Left cardiac atrium (tissue), 4 donors: ENCODE measurements around the gene DNAJC5. TPM values are rescaled to one million over a fixed set of nuclear protein-coding genes. Genes with fewer than 3 reads are reported as not detected.
"Not testable (repeated sequence)": the region's sequence is repeated elsewhere in the genome, so short reads cannot be mapped to it uniquely, and the experiment has no call there.

Source experiments
- ATAC-seq, 2 donors: fragments of 200-7000 bp; cut with Tn5 transposase; one replicate each; pipeline ENCODE4 v1.9.1; 2020; ENCODE audit warnings: mild to moderate bottlenecking in 2 of 2, moderate library complexity in 2 of 2
- DNase-seq: peaks from one replicate; pipeline ENCODE4 v3.0.0-alpha.2; 2020
- intact Hi-C, 2 donors: fragments of 100-400 bp; cut with DNase I; formaldehyde crosslinking; loops; one replicate each; pipeline versions ENCODE4 v1.14.1 to v1.15.1; 2022 to 2023
- total RNA-seq, 2 donors: library from RNA; stranded (reverse); fragmentation: NEBNext Ultra II Directional; extraction: Animal tissue kit (Norgen Biotek cat#: 25700); gene quantifications; one replicate each; pipeline ENCODE4 v1.2.1, GENCODE V29; 2021
- donor health status: DM: no; HTN: yes; CAD: no.
- donor health status: DM: no; HTN: yes; CAD: no; lungs with severe emphysema.
- donor health status: DM: yes; HTN: yes; CAD: no.
- donor health status: Dilated cardiomyopathy.

The DNAJC5 gene
- total RNA-seq, 2 donors from 2014 or later, result 41.9 to 53.4 TPM

DNA sequence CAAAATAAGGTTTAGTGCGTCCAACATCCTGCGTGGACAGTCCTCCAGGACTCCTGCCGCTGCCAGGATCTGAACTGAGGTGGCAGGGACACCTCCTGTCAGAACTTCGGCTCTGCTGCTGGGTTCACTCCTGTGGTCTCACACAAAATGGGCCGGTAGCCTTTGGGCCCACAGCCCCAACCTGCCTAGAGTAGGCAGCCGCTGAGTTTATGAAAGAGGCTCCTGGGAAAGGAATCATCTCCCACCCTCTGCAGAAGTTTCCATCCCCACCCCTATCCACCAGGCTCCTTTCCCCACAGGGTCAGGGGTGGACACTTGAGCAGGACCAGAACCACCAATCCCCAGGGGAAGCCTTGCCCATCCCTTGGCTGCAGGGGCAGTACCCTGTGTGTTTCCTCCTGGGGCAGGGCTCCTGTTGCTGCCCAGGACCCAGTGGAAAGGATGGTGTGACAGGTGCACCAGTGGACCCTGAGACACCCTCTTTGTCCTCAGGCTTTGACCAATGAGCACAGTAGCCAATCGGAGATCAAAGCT, 35.7 kb upstream of the DNAJC5 start:
- ATAC-seq, result no peak
- DNase-seq, result no peak
- intact Hi-C loops, result loop anchor here in 1 of 2 donors (5.0 kb wide), 1 partner anchor 37 kb away; no protein-coding TSS in a partner anchor

DNA sequence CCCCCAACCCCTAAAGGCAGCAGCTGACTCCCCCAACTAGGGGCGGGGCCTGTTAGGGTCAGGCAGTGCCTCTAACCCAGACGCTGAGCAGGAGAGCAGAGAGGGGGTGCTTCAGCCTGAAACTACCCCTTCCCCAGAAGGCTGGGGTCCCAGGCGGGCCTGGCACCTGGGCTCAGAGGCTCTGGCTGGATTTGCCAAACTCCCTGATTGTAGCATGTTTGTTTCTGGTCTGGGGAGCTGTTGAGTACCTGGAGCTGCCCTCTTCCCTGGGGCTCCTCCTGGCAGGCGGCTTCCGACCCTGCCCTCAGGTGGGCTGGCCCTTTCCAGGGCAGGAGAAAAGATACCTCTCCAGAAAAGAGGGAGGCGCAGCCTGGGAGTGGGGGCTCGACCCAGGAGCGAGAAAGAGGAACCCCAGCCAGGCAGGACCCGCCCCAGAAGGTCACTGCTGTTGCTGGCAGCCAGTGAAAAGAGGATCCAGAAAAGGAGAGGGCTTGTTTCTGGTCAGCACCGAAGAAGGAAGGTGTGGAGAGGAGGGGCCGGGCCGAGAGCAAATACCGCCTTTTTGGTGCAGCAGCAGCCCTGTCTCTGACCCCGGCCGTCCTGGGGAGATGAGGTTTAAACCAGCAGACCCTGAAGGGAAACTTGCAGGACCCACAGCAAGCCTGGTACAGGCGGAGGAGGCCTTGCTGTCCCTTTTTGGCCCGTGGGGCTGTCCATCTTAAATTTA, 34.4 kb upstream of the DNAJC5 start:
- intact Hi-C loops, result loop anchor here (5.0 kb wide), 2 partner anchors 73 to 83 kb away; no protein-coding TSS in a partner anchor
- ATAC-seq (no peak), DNase-seq (no peak)

DNA sequence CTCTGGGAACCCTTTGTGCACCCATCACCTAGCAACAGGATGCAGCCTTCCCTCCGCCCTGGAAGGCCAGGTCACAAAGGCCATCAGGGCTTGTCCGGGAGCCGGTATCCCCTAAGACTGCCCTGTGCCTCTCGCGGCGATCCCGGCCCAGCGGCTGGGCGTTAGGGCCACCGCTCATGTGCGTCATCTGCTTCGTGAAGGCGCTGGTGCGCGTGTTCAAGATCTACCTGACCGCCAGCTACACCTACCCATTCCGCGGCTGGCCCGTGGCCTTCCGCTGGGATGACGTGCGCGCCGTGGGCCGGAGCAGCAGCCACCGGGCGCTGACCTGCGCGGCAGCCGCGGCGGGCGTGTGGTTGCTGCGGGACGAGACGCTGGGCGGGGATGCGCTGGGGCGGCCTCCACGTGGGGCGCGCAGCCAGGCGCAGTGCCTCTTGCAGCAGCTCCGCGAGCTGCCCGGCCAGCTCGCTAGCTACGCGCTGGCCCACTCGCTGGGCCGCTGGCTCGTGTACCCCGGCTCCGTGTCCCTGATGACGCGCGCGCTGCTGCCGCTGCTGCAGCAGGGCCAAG, 33.5 kb upstream of the DNAJC5 start, which contains the start of gene ABHD16B:
TSS of gene ABHD16B (plus strand) at position 134 of the 570 bp plus-strand sequence. CDS start at position 177, 43 bp downstream.
- no peak for ATAC-seq
- DNase-seq, result no peak
- intact Hi-C loops, result loop anchor here (5.0 kb wide), 2 partner anchors 74 to 84 kb away; no protein-coding TSS in a partner anchor

DNA sequence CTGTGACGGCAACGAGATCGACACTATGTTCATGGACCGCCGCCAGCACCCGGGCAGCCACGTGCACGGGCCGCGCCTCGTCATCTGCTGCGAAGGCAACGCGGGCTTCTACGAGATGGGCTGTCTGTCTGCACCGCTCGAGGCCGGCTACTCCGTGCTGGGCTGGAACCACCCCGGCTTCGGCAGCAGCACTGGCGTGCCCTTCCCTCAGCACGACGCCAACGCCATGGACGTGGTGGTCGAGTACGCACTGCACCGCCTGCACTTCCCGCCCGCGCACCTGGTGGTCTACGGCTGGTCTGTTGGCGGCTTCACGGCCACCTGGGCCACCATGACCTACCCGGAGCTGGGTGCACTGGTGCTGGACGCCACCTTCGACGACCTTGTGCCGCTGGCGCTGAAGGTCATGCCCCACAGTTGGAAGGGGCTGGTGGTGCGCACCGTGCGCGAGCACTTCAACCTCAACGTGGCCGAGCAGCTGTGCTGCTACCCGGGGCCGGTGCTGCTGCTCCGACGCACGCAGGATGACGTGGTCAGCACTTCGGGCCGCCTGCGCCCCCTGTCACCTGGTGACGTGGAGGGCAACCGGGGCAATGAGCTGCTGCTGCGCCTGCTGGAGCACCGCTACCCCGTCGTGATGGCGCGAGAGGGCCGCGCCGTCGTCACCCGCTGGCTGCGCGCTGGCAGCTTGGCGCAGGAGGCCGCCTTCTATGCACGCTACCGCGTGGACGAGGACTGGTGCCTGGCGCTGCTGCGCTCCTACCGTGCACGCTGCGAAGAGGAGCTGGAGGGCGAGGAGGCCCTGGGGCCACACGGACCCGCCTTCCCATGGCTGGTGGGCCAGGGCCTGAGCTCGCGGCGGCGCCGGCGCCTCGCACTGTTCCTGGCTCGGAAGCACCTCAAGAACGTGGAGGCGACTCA, 32.7 kb upstream of the DNAJC5 start:
- DNase-seq (no peak), ATAC-seq (no peak)
- intact Hi-C loops, result loop anchor here (5.0 kb wide), 2 partner anchors 75 to 85 kb away; no protein-coding TSS in a partner anchor

DNA sequence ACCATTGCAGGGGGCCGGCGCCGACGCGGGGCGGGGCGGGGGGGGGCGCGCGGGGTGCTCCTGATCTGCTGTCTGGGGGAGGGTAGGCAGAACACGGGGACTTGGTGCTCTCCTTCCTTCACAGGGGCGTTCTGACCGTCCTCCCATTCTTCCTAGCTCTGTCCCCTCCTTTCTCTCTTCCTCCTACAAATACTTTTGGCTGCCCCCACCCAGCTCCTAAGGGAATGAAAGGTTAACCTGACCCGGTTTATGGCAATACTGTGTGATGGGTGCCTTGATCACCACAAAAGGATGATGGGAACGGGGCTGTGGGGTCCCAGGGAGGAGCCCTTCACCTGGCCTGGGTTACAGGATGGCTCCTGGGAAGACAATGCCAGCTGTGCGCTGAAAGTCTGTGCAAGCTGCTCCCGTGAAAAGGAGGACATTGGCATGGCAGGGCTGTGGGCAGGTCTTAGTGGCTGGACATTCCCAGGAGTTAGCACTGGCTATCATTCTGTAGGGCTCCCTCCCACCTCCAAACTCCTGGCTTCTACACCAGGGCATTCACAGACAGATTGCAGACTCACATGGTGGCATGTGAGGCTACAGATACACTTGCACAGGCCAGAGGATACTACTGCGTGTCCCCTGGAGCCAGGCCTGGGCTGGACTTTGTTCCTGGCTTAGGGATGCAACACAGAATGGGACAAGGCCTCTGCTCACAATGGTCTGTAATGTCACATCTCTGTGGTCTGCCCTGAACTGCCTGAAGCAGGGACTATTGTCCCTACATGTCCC, 31.7 kb upstream of the DNAJC5 start:
- intact Hi-C loops, result loop anchor here (5.0 kb wide), 2 partner anchors 76 to 86 kb away; no protein-coding TSS in a partner anchor
- no peak for DNase-seq

DNA sequence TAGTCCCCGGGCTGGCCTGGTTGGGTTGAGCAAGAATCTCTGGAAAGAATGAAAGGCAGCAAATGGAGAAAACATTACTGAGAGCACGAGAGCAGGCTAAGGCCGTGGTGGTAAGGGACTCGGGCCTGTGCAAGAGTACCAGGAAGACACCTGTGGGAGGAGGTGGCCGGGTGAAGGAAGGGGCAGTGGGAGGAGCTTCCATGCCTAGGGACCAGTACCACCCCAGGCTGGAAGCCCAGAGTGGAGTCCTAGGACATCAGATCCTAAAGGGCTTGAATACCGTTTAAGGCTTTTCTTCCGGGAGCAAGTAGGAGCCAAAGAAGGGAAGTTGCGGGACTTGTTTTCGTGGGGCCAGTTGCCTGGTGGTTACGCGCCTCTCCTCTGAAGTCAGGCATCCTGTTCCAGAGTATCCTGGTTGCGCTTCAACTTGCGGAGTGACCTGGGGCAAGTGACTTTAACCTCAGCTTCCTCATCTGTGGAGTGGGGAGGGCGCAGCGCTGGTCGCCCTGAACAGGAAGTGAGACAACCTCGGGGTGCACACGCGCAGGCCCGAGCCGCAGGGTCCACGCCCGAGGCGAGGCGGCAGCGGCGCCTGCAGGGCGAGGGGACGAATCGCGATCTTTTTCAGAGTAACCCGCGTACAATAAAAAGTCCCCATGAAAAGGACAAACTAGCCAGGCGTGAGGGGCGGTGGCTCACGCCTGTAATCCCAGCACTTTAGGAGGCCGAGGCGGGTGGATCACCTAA, 31.0 kb upstream of the DNAJC5 start:
- peak; percentile 90 for DNase-seq
- peak; percentile 83 to 84 for ATAC-seq
- intact Hi-C loops, result loop anchor here (5.0 kb wide), 2 partner anchors 77 to 87 kb away; no protein-coding TSS in a partner anchor

More for the DNA sequence above, 31.7 kb upstream of the DNAJC5 start:
- ATAC-seq, result no peak

DNA sequence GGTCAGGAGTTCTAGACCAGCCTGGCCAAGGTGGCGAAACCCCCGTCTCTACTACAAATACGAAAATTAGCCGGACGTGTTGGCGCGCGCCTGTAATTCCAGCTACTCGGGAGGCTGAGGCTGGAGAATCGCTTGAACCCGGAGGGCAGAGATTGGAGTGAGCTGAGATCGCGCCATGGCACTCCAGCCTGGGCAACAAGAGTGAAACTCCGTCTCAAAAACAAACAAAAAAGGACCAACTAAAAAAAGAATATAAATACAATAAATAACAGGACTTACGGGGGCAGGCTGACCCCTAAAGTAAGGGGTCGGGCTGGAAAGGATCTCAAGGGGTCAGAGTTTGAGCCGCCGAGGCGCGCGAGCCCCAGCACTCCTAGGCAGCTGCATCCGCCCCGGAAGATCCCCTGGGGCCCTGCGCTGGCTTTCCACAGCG, 30.4 kb upstream of the DNAJC5 start:
- no peak for ATAC-seq
- intact Hi-C loops, result loop anchor here (5.0 kb wide), 2 partner anchors 77 to 87 kb away; no protein-coding TSS in a partner anchor

DNA sequence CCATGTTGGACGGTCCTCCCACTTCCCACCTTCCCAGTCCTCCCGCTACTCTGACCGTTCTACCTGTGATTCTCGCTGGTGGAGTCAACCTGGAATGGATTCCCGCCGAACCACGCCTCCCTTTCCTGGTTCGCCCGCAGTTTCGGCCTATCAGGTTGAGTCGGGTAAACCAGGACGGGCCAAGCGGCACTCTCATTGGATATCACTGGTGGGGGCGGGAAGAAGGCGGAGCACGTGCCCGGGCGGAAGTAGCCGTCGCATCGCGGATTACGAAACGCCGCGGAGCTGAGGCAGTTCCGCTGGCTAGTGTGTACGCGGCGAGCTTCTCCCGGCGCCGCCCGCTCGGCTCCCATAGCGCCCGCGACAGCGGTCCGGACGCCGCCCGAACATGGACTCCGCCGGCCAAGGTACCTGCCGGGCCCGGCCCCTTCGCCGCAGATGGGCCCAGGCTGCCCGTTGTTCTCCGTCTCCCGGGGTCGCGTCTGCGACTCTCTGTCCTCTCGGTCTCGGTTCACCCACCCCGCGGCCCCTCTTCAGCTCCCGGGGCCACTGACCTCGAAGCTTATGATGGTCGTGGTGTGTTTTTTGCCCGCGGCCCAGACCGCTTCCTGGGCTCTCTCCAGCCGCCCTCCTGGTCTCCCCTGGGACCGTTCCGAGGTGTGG, 29.8 kb upstream of the DNAJC5 start, which contains the start of gene TPD52L2:
TSS of gene TPD52L2 (plus strand) at position 293 of the 663 bp plus-strand sequence. CDS start at position 389, 96 bp downstream.
- ATAC-seq, result peak; percentile 95 to 96
- DNase-seq, result peak; percentile 99
- intact Hi-C loops, result loop anchor here (5.0 kb wide), 2 partner anchors 78 to 88 kb away; no protein-coding TSS in a partner anchor

More for the DNA sequence above, 30.4 kb upstream of the DNAJC5 start:
- DNase-seq, result no peak

DNA sequence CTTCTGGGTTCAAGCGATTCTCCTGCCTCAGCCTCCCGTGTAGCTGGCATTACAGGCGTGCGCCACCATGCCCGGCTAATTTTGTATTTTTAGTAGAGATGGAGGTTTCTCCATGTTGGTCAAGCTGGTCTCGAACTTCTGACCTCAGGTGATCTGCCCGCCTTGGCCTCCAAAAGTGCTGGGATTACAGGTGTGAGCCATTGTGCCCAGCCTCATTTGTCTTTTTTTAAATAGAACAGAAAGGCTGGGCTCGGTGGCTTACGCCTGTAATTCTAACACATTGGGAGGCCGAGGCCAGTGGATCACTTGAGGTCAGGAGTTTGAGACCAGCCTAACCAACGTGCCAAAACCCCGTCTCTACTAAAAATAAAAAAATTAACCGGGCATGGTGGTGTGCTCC, 27.9 kb upstream of the DNAJC5 start:
- ATAC-seq, DNase-seq, intact Hi-C loops: not testable (repeated sequence)

DNA sequence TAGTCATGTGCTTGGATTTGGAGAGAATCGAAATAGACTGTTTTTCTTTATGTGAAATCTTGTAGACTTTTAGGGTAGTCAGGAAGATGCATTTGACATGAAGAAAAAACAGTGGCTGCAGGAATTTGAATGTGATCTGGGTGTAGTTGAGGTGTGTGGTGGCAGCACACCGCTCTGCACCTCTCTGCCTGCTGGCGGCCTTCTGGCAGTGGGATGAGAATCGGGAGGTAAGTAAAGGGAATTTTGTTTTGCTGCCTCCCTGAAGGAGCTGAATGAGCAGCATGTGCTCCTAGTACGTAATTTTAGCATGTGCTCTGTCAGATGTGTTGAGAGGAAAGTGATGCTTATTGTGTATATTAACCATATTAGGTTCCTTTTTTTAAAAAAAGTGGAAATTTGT, 26.7 kb upstream of the DNAJC5 start:
- ATAC-seq (no peak), DNase-seq (no peak)
- intact Hi-C loops, result no loop called here

DNA sequence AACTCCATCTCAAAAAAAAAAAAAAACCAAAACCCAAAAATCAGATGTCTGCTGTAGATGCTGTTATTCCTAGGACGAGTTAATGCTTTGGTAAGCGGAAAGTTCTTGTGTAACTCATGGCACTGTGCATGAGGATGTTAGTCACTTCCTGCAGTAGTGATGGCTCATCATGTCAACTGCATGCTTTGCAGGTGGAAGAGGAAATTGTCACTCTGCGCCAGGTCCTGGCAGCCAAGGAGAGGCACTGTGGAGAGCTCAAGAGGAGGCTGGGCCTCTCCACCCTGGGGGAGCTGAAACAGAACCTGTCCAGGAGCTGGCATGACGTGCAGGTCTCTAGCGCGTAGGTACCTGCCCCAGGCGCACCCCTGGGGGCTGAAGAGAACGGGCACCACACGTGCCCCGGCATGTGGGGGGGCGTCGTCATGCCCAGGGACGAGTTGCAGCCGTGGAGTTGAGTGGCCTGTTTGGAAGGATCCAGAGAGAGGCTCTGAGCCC, 21.4 kb upstream of the DNAJC5 start:
- ATAC-seq (peak; percentile 85 to 91), DNase-seq (peak; percentile 60)
- intact Hi-C loops, result loop anchor here in 1 of 2 donors (10.0 kb wide), 1 partner anchor 339 kb away; the partner anchor contains the start of gene PTK6

DNA sequence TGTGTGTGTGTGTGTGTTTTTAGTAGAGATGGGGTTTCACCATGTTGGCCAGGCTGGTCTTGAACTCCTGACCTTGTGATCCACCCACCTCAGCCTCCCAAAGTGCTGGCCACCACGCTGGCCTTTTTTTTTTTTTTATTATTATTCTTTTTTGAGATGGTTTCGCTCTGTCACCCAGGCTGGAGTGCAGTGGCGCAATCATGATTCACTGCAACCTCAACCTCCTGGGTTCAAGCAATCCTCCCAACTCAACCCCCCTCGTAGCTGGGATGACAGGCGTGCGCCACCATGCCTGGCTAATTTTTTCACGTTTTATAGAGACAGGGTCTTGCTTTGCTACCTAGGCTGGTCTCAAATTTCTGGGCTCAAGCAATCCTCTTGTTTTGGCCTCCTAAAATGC, 20.7 kb upstream of the DNAJC5 start:
- not testable (repeated sequence) for ATAC-seq, DNase-seq
- intact Hi-C loops, result loop anchor here in 1 of 2 donors (10.0 kb wide), 1 partner anchor 339 kb away; the partner anchor contains the start of gene PTK6

DNA sequence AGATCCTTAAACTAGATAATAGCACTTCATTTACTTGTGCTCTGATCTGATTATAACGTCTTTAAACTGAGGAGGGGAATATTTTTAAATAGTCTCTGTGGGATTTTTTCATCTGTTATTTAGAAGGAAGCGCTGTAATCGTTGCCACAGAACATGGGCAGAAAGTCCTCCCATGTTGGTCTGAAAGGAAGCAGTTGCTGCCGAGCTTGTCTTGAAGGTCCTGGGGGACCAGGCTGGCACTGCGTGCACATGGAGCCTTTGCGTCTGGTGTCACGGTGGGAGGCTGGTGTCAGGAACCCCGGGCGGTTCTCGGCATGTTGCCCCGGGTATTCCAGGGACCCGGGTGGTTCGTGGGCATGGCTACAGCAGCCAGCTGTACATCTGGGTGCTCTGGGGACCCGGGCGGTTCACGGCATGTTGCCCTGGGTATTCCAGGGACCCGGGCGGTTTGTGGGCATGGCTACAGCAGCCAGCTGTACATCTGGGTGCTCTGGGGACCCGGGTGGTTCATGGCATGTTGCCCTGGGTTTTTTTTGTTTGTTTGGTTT, 18.4 kb upstream of the DNAJC5 start:
- DNase-seq (no peak), ATAC-seq (no peak)
- intact Hi-C loops, result loop anchor here in 1 of 2 donors (10.0 kb wide), 1 partner anchor 342 kb away; the partner anchor contains the start of gene PTK6

DNA sequence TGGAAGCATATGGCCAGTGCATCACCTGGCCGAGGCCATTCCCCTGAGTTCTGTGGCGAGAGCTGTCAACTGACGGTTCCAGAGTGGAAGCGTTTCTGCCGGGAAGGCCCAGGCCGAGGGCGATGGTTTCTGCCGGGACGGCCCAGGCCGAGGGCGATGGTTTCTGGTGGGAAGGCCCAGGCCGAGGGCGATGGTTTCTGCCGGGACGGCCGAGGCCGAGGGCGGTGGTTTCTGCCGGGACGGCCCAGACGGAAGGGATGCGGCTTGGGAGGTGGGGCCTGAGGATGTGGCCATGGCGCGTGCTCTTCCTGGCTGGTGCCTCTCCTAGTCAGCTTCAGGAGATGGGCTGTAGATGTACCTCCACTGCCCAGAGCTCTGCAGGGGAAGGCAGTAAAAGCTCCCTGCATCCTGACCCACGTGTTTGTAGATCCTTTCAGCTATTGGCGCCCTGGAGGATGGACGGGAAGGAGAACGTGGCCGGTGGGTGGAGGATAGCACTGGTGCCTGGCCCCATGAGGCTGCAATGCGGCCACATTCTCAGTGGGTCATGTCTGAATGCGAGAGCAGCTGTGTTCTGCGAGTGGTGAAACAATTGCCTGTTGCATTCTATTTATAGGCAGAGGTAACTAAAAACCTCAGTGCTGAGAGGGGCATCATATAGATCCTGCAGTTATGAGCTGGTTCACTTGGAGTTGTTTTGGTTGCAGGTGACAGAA, 17.0 kb upstream of the DNAJC5 start:
- ATAC-seq (no peak), DNase-seq (no peak)
- intact Hi-C loops, result loop anchor here in 1 of 2 donors (10.0 kb wide), 1 partner anchor 343 kb away; the partner anchor contains the start of gene PTK6
